ENCODE results near the gene RAB28. TPM values are rescaled to one million over a fixed set of nuclear protein-coding genes. Genes with fewer than 3 reads are reported as not detected.

RAB28 gene
- total and polyA plus RNA-seq, 9 of the 15 experiments (the other 6 are each of a cell fraction or from before 2014, with no cell fraction given): 6.7 to 40.4 (median 23.0) TPM

DNA sequence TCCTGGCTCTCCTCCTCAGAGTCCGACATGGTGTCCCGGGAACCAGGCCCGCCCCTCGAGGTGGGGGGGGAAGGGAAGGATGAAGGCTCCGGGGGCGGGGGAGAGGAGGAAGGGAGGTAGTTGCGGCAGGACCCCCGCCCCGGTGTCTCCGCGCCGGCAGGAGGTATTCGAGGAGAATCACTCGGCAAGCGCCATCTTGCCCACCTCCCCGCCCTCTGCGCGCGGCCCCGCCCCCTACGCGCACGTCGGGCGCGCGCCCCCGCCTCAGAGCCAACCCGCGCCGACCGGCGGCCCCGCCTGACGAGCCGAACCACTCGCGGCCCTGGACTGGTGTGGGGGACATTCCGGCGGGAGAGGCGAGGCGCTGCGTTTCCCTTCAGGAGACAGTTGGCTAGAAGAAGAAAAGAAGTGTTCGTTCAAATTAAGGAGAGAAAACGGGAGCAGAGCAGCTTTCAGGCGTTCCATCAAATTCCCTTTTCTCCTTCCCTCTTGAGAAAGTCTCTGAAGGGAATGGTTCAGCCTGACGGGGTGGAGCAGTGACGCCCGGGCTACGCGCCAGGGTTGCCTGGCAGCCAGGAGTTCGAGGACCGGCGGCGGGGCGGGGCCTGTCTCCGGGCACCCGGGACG is at the start of gene RAB28 (continued):
- TF ChIP-seq, protein P1, sequence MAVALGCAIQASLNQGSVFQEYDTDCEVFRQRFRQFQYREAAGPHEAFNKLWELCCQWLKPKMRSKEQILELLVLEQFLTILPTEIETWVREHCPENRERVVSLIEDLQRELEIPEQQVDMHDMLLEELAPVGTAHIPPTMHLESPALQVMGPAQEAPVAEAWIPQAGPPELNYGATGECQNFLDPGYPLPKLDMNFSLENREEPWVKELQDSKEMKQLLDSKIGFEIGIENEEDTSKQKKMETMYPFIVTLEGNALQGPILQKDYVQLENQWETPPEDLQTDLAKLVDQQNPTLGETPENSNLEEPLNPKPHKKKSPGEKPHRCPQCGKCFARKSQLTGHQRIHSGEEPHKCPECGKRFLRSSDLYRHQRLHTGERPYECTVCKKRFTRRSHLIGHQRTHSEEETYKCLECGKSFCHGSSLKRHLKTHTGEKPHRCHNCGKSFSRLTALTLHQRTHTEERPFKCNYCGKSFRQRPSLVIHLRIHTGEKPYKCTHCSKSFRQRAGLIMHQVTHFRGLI (CRISPR knock-in tag; IDR thresholded peaks at IDR 0.05): no peak
- TF ChIP-seq YY1 (IDR thresholded peaks at IDR 0.05; ENCODE audit: borderline replicate concordance in 1 of 3, control insufficient read depth in 1 of 3, extremely low read depth in 1 of 3, insufficient read depth in 3 of 3, insufficient read length in 1 of 3, insufficient replicate concordance in 2 of 3, low read depth in 1 of 3, low read length in 2 of 3) (peak; percentile 67 to 94 (median 90)), ZNF212 (CRISPR knock-in tag; IDR thresholded peaks at IDR 0.05) (no peak), MBD2 (IDR thresholded peaks at IDR 0.05; ENCODE audit: borderline replicate concordance, low read depth) (peak; percentile 94), CBFA2T3 (IDR thresholded peaks at IDR 0.05) (no peak), BRD4 (IDR thresholded peaks at IDR 0.05) (no peak), ZNF444 (CRISPR knock-in tag; IDR thresholded peaks at IDR 0.05) (no peak), RB1 (IDR thresholded peaks at IDR 0.05; ENCODE audit: low read depth) (peak; percentile 55; the same call in 1 of the 2 replicates), CHCHD3 (CRISPR knock-in tag; IDR thresholded peaks at IDR 0.05) (no peak), FOXP1 (CRISPR knock-in tag; IDR thresholded peaks at IDR 0.05) (no peak), NFYB (IDR thresholded peaks at IDR 0.05; ENCODE audit: extremely low read depth, insufficient read length) (no peak), NBN (IDR thresholded peaks at IDR 0.05; ENCODE audit: low read depth) (0 out of 2 replicates have a peak, but pooled peaks have one; percentile 54), SRF (CRISPR knock-in tag; IDR thresholded peaks at IDR 0.05) (no peak), ESRRB (CRISPR knock-in tag; IDR thresholded peaks at IDR 0.05; ENCODE audit: borderline replicate concordance) (no peak), BRCA1 (IDR thresholded peaks at IDR 0.05) (no peak), BRCA1 (CRISPR knock-in tag; IDR thresholded peaks at IDR 0.05) (no peak), NELFE (IDR thresholded peaks at IDR 0.05; ENCODE audit: insufficient read depth, insufficient read length) (no peak), EGR1 (conservative IDR thresholded peaks at IDR 0.05) (no peak)
- TF ChIP-seq, protein P2, sequence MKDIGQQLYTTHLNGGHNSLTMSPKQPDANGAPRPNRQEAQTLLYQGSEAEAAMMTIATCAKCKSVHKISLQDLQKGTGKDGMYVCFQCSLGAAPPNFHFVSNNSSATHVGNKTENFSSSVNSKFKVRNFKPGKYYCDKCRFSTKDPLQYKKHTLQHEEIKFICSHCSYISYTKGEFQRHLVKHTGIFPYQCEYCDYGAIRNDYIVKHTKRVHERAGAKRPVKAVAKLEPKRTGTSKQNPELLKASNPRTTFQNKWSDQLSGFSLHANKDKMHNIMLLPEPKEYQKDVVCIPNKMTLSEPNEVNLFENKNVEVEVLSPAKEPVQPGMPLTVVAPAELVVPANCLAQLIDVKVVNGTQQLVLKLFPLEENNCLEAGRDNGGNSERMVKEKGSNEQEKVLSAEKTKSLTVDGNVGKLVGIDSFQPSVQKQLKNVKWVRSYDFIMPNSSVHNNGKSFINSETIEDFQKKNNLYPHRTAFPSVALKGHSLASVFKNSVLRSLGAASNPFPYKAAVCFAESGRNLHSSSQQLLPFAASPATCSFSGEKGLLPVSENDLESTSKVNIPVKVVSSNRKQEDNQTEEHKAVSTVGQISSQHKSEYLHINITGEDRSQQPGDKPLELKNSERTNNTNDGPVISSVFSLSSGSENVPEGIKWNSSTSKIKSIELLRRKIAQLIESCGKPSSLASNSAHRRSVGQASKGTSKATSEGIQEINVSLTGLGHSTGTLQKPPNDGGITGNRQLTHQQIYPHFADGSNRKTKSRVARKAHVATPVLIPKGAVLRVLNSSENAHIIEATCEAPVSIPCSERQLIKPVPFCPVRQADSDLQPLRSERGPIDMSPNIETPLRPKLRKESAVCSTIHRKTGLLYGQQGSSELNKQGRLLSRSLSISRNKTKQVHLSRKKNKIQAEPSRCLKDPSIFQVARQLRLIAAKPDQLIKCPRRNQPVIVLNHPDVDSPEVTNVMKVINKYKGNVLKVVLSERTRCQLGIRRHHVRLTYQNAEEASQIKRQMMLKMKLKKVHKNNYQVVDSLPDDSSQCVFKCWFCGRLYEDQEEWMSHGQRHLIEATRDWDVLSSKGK (CRISPR knock-in tag; IDR thresholded peaks at IDR 0.05): no peak
- TF ChIP-seq, protein P3, sequence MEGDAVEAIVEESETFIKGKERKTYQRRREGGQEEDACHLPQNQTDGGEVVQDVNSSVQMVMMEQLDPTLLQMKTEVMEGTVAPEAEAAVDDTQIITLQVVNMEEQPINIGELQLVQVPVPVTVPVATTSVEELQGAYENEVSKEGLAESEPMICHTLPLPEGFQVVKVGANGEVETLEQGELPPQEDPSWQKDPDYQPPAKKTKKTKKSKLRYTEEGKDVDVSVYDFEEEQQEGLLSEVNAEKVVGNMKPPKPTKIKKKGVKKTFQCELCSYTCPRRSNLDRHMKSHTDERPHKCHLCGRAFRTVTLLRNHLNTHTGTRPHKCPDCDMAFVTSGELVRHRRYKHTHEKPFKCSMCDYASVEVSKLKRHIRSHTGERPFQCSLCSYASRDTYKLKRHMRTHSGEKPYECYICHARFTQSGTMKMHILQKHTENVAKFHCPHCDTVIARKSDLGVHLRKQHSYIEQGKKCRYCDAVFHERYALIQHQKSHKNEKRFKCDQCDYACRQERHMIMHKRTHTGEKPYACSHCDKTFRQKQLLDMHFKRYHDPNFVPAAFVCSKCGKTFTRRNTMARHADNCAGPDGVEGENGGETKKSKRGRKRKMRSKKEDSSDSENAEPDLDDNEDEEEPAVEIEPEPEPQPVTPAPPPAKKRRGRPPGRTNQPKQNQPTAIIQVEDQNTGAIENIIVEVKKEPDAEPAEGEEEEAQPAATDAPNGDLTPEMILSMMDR (IDR thresholded peaks at IDR 0.05 in 2 of 3, conservative IDR thresholded peaks at IDR 0.05 in 1 of 3; ENCODE audit: insufficient read depth in 2 of 3, low read depth in 1 of 3, low read length in 3 of 3): no peak; a peak in 1 of 6 replicates
- TF ChIP-seq, protein P4, sequence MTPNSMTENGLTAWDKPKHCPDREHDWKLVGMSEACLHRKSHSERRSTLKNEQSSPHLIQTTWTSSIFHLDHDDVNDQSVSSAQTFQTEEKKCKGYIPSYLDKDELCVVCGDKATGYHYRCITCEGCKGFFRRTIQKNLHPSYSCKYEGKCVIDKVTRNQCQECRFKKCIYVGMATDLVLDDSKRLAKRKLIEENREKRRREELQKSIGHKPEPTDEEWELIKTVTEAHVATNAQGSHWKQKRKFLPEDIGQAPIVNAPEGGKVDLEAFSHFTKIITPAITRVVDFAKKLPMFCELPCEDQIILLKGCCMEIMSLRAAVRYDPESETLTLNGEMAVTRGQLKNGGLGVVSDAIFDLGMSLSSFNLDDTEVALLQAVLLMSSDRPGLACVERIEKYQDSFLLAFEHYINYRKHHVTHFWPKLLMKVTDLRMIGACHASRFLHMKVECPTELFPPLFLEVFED (CRISPR knock-in tag; conservative IDR thresholded peaks at IDR 0.05): no peak
